ENCODE measurements around the gene KXD1.
A peak's percentile ranks its signal among the peaks of the same experiment; 100 is the strongest.
"Not testable (repeated sequence)": the region's sequence is repeated elsewhere in the genome, so short reads cannot be mapped to it uniquely, and the experiment has no call there.

KXD1 gene

DNA sequence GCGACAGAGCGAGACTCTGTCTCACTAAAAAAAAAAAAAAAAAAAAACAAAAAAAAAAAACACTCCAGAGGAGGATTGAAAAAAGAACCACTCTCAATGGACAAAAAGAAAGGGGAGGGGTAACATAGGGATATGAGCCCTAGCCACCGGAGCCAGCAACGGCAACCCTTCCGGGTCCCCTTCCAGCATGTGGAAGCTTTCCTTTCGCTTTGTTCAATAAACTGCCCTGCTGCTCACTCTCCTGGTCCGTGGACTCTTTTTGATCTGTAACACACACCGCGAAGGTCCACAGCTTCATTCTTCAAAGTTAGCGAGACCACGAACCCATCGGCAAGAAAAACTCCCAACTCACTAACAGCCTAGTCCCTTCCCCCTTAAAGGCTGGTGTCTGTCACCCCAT lies 29.9 kb downstream of the KXD1 start:
- DNase-seq, result no peak

- DNase-seq, result no peak
Measured at GRCh38 chr19:18587962-18588610, 30.4 kb downstream of the KXD1 start.

GRCh38 chr19:18588611-18589379 lies 31.1 kb downstream of the KXD1 start, which contains the start of gene REX1BD:
REX1BD (plus strand) TSS chr19:18588798; CDS start chr19:18588802, 4 bp downstream.
- DNase-seq, result peak; percentile 82

GRCh38 chr19:18589380-18590272 lies 32.0 kb downstream of the KXD1 start:
- peak; percentile 64 for DNase-seq

- DNase-seq, result no peak
Measured at GRCh38 chr19:18590273-18591272, 32.9 kb downstream of the KXD1 start.

GRCh38 chr19:18591735-18592385 lies 34.2 kb downstream of the KXD1 start:
- DNase-seq, result no peak

DNA sequence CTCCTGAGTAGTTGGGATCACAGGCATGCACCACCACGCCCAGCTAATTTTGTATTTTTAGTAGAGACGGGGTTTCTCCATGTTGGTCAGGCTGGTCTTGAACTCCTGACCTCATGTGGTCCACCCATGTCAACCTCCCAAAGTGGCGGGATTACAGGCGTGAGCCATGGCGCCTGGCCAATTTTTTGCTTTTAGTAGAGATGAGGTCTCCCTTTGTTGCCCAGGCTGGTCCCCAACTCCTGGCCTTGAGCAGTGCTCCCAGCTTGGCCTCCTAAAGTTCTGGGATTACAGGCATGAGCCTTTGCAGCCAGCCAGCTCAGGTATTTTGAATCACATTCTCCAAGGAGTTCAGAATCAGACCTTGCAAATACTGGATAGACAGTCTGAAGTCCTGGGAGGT lies 35.1 kb downstream of the KXD1 start:
- not testable (repeated sequence) for DNase-seq

DNA sequence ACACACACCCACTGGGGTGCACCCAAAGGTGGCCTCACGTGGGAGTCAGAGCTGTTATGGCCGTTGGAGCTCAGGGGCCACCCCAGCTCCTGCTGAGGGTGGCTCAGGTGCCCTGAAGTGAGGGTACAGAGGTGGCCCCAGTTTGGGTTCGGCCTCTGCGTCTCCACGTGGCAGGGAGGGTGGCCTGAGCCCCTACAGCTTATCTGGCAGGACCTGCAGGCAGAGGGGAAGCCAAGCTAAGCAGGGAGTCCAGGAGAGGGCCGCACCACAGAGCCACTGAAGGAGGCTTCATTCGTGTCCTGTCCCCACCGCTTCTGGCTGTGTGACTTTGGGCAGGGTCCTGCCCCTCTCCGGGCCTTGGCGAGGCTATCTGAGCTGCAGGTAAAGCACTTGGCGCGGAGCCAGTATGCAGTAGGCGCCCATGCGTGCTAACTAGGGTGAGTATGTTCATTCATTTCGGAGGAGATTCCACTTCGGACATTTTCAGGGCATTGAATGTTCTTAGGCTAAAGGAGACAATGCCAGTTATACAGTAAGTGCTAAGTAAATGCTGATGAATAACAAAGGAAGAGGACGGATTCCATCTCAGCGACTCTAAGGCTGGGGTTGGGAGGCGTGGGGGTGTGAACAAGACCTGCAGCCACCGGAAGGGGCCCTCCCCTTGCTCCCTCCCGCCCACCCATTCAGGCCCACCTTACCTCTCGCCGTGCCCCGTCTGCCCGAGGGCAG lies 35.9 kb downstream of the KXD1 start:
- no peak for DNase-seq

DNA sequence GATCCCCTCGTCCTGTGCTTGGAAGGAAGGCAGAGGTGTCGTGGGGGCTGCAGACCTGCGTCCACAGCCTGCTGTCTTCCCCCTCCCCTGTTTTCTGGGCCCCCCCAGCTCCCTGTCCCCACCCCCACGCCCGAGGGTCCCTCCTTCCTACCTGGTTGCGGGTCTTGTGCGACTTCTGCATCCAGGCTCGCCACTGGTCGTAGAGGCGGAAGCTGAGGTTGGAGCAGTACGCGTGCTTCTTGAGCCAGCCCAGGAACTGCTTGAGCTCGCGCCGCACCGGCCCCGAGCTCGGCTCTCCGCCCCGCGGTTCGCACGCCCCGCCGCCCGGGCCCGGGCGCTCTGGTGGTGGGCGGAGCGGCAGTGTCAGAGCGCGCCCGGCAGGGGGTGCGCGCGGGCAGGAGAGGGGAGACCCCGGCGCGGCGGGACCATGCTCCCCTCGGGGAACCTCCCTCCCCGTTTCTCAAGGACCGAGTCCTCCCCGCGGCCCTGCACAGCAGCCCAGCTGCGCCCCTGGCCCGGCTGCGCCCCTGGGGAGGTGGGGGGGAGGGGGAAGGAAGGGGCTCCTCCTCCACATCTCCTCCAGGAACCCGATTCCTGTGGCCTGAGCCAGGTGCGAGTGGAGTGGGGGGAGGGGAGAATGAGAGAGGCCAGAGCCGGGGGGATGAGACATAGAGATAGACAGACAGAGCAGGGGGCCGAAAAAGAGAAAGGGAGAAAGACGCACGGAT lies 36.6 kb downstream of the KXD1 start:
- DNase-seq, result peak; percentile 57

DNA sequence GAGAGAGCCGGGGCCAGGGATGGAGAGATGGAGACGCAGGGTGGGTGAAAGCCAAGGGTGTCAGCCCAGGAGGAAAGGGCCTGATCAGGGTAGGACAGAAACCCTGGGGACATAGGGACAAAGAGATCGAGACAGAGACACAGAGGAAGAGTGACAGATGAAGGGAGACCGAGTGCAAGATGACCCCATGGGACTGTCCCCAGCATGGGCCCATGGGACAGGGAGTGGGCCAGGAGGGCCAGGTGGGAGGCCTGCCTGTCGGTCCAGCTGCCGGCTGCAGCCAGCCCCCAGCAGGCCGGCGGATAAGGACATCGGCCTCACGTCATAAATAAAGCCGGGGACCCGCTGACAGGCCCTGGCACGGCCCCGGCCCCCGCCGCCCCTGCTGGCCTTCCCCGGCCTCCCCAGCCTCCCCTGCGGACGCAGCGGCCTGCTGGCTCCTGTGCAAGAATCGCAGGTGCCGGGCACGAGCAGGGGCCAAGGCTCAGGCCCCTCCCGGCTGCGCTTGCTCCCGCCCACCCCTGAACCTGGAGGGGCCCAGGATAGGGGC lies 37.2 kb downstream of the KXD1 start:
- no peak for DNase-seq

- DNase-seq, result no peak
Measured at GRCh38 chr19:18595475-18595874, 37.8 kb downstream of the KXD1 start.

DNA sequence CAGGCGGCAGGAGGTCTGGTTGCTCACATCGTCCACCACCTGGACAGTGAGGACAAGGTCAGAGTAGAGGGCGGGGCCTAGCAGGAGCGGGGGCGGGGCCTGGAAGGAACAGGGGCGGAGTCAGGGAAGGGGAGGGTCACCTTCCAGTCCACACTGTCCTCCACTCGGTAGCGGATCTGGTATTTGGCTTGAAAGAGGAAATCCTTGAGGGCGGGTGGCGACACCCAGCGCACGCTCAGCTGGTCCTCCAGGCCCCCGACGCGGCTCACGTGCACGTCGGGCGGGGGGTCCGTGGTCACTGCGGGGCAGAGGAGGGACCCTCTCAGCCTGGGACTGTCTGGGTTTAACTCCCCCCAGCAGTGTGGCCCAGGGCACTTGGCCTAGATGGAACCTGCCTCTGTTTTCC lies 39.1 kb downstream of the KXD1 start:
- no peak for DNase-seq

- no peak for DNase-seq
Measured at GRCh38 chr19:18597809-18598660, 40.4 kb downstream of the KXD1 start.

GRCh38 chr19:18599485-18599884 lies 41.8 kb downstream of the KXD1 start:
- no peak for DNase-seq

DNA sequence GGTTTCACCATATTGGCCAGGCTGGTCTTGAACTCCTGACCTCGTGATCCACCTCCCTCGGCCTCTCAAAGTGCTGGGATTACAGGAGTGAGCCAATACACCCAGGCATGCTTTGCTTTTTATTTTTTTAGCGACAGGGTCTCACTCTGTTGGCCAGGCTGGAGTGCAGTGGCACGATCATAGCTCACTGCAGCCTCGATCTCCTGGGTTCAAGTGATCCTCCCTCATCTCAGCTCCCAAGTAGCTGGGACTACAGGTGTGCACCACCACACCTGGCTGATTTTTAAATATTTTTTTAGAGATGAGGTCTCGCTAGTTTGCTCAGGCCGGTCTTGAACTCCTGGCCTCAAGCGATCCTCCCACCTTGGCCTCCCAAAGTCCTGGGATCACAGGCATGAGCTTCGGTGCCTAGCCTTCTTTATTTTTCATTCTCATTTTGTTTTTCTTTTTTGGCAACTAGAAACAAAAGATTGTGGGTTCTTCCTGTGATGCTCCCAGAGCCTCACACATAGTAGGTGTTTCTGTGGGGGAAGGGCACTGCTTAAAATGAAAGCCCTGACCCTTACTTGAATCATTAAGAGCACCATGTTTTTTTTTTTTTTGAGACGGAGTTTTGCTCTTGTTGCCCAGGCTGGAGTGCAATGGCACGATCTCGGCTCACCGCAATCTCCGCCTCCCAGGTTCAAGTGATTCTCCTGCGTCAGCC lies 43.2 kb downstream of the KXD1 start:
- DNase-seq, result not testable (repeated sequence)

DNA sequence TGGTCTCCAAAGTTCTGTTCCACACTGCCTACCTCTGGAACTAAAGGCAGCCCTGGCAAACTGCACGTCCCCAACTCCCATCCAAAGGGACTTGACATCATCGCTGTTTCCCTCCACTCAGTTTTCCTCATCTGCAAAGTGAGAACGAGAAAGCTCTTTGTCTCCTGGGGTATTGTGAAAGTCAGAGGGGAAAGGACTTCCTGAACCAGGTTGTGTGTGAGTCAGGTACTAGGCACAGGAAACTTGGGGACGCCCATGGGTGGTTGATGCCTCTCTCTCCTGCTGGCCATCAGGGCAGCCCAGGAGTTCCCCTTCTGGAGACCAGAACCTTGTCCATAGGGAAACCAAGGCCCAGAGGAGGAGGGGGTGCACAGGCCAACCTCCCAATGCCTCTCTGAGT lies 44.2 kb downstream of the KXD1 start:
- no peak for DNase-seq

- DNase-seq, result no peak
Measured at GRCh38 chr19:18603255-18603957, 45.7 kb downstream of the KXD1 start.

Measured in activated effector memory CD4-positive, alpha-beta T cell treated with Interleukin-2 at 50 U/mL for 16 hours (primary cell).